Stomach (tissue), 4 donors: ENCODE data around the gene GAMT.

Experiments used
- POLR2A ChIP-seq, 4 donors: fragments of 450-650 bp; IDR thresholded peaks; one replicate each; pipeline ENCODE4 v1.6.1; 2016; ENCODE audit warnings: antibody characterized with exemption in 4 of 4, control low read depth in 2 of 4, mild to moderate bottlenecking in 1 of 4, moderate library complexity in 1 of 4
- POLR2AphosphoS5 ChIP-seq, 3 donors: sonication (generic); formaldehyde crosslinking; IDR thresholded peaks; one replicate each; pipeline ENCODE4 v1.6.1; 2016; ENCODE audit warnings: antibody characterized with exemption in 3 of 3
- TF ChIP-seq, protein P1 (sequence below), 7 experiments: fragments of 450-650 bp in 4 of 7; fragments of 200-600 bp in 3 of 7; sonication (generic) in 3 of 7; IDR thresholded peaks; one replicate each; pipeline ENCODE4 v1.5.1; 2016 to 2019; ENCODE audit warnings: antibody characterized with exemption in 7 of 7, control low read depth in 2 of 7, mild to moderate bottlenecking in 1 of 7

DNA sequence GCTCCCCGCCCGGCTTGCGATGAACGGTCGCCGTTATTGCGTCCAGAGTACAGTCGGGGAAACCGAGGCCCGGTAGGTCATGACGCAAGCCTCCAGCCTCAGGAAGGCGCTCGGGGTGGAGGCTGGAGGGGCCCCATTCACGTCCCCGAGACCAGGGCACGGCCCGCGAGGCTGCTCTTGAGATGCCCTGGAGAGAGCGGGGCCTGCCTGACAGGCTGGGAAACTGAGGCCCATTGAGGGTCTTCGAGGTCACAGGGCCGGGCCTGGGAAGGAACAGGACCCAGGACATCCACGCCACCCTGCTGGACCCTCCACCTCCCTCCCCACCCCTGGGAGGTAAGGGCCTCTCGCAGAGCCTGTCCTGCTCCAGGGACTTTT, 17.3 kb downstream of the GAMT start:
- TF ChIP-seq POLR2AphosphoS5 (IDR thresholded peaks at IDR 0.05) (no peak), POLR2A (IDR thresholded peaks at IDR 0.05) (no peak)
- TF ChIP-seq, protein P1, sequence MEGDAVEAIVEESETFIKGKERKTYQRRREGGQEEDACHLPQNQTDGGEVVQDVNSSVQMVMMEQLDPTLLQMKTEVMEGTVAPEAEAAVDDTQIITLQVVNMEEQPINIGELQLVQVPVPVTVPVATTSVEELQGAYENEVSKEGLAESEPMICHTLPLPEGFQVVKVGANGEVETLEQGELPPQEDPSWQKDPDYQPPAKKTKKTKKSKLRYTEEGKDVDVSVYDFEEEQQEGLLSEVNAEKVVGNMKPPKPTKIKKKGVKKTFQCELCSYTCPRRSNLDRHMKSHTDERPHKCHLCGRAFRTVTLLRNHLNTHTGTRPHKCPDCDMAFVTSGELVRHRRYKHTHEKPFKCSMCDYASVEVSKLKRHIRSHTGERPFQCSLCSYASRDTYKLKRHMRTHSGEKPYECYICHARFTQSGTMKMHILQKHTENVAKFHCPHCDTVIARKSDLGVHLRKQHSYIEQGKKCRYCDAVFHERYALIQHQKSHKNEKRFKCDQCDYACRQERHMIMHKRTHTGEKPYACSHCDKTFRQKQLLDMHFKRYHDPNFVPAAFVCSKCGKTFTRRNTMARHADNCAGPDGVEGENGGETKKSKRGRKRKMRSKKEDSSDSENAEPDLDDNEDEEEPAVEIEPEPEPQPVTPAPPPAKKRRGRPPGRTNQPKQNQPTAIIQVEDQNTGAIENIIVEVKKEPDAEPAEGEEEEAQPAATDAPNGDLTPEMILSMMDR (IDR thresholded peaks at IDR 0.05) = no peak
